A673 (cell line): ENCODE data around the gene DENND1A. TPM values are rescaled to one million over a fixed set of nuclear protein-coding genes. Genes with fewer than 3 reads are reported as not detected.

Experiments used
- BruUV-seq: library from RNA; stranded (reverse); fragments of 400-500 nt; replicated peaks from 2 replicates; lab custom pipeline; 2021; lab: Mats Ljungman, UMichigan
- CTCF ChIA-PET: fragments of 300-600 bp; sonication (Branson Sonifier 250); formaldehyde crosslinking; loops from one replicate; lab custom pipeline; 2022; ENCODE audit warnings: antibody characterized with exemption; lab: Charles Lee
- POLR2A ChIA-PET: fragments of 300-600 bp; sonication (Branson Sonifier 250); formaldehyde crosslinking; loops from one replicate; lab custom pipeline; 2022; ENCODE audit warnings: antibody characterized with exemption; ENCODE audit not compliant: low non-redundant PET; lab: Charles Lee
- DNase-seq: peaks from one replicate; pipeline ENCODE4 v3.0.0-alpha.2; 2015; ENCODE audit warnings: low spot score
- H3K27ac ChIP-seq: fragments of 200-600 bp; sonication (generic); 2 replicates; pipeline ENCODE4 v1.5.1; 2016; ENCODE audit warnings: mixed run types, low read depth, mild to moderate bottlenecking, mixed read lengths, antibody characterized with exemption, low read length; ENCODE audit not compliant: poor library complexity, severe bottlenecking
- H3K27me3 ChIP-seq: fragments of 200-600 bp; sonication (generic); replicated peaks from 2 replicates; pipeline ENCODE4 v1.6.1; 2017; ENCODE audit warnings: mixed run types, low read depth, mild to moderate bottlenecking, mixed read lengths, antibody characterized with exemption, low read length; ENCODE audit not compliant: insufficient read depth, poor library complexity
- H3K36me3 ChIP-seq: fragments of 200-600 bp; sonication (generic); 2 replicates; pipeline ENCODE4 v1.6.1; 2016; ENCODE audit warnings: mixed run types, mild to moderate bottlenecking, mixed read lengths, antibody characterized with exemption, low read length; ENCODE audit not compliant: insufficient read depth, poor library complexity, severe bottlenecking
- H3K4me1 ChIP-seq: fragments of 200-600 bp; sonication (generic); 2 replicates; pipeline ENCODE4 v1.6.1; 2017; ENCODE audit warnings: mixed run types, mild to moderate bottlenecking, mixed read lengths, antibody characterized with exemption, low read length; ENCODE audit not compliant: insufficient read depth, poor library complexity, severe bottlenecking
- H3K4me3 ChIP-seq: fragments of 200-600 bp; sonication (generic); 2 replicates; pipeline ENCODE4 v1.5.1; 2016; ENCODE audit warnings: low read depth, mixed run types, mild to moderate bottlenecking, mixed read lengths, low read length; ENCODE audit not compliant: poor library complexity, severe bottlenecking
- H3K9me3 ChIP-seq: fragments of 200-600 bp; sonication (generic); 2 replicates; pipeline ENCODE4 v1.6.1; 2016; ENCODE audit warnings: mixed run types, low read depth, mild to moderate bottlenecking, mixed read lengths, antibody characterized with exemption, low read length; ENCODE audit not compliant: poor library complexity, severe bottlenecking
- EZH2 ChIP-seq: fragments of 200-600 bp; sonication (generic); IDR thresholded peaks from 2 replicates; pipeline ENCODE4 v1.6.1; 2017; ENCODE audit warnings: borderline replicate concordance, low read depth, mild to moderate bottlenecking, mixed read lengths, antibody characterized with exemption, low read length; ENCODE audit not compliant: poor library complexity, severe bottlenecking
- intact Hi-C: fragments of 100-400 bp; cut with micrococcal nuclease; formaldehyde crosslinking; loops from one replicate; pipeline ENCODE4 v1.10.0; 2022; ENCODE audit not compliant: unreplicated experiment
- total RNA-seq: library from RNA; stranded (reverse); gene quantifications from 2 replicates; pipeline ENCODE4 v1.2.3, GENCODE V29; 2021
- TF ChIP-seq, protein P1 (sequence below): fragments of 300-800, 200-600 bp; sonication (generic); conservative IDR thresholded peaks from 2 replicates; pipeline ENCODE4 v1.5.1; 2017; ENCODE audit warnings: low read depth, mild to moderate bottlenecking, antibody characterized with exemption, low read length, moderate library complexity, mixed read lengths

Gene DENND1A
- total RNA-seq, 1 experiment from 2014 or later, result 12.0 TPM

- Histone ChIP-seq H3K27ac (no peak overlapping the region), H3K4me3 (no peak overlapping the region), H3K36me3 (no peaks in the 10 kb centered on the region), H3K9me3 (no peaks in the 10 kb centered on the region), H3K4me1 (no peaks in the 10 kb centered on the region), H3K27me3 (no peaks in the 10 kb centered on the region)
- intact Hi-C loops, result no loop called here
- no peak for DNase-seq
- CTCF ChIA-PET, result no interaction called here
- no TSS peak for BruUV-seq
- no peak for TF ChIP-seq EZH2
- TF ChIP-seq, protein P1, sequence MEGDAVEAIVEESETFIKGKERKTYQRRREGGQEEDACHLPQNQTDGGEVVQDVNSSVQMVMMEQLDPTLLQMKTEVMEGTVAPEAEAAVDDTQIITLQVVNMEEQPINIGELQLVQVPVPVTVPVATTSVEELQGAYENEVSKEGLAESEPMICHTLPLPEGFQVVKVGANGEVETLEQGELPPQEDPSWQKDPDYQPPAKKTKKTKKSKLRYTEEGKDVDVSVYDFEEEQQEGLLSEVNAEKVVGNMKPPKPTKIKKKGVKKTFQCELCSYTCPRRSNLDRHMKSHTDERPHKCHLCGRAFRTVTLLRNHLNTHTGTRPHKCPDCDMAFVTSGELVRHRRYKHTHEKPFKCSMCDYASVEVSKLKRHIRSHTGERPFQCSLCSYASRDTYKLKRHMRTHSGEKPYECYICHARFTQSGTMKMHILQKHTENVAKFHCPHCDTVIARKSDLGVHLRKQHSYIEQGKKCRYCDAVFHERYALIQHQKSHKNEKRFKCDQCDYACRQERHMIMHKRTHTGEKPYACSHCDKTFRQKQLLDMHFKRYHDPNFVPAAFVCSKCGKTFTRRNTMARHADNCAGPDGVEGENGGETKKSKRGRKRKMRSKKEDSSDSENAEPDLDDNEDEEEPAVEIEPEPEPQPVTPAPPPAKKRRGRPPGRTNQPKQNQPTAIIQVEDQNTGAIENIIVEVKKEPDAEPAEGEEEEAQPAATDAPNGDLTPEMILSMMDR, result no peak
- POLR2A ChIA-PET, result no interaction called here
Measured at GRCh38 chr9:123550012-123550411, 379.9 kb downstream of the DENND1A start.

DNA sequence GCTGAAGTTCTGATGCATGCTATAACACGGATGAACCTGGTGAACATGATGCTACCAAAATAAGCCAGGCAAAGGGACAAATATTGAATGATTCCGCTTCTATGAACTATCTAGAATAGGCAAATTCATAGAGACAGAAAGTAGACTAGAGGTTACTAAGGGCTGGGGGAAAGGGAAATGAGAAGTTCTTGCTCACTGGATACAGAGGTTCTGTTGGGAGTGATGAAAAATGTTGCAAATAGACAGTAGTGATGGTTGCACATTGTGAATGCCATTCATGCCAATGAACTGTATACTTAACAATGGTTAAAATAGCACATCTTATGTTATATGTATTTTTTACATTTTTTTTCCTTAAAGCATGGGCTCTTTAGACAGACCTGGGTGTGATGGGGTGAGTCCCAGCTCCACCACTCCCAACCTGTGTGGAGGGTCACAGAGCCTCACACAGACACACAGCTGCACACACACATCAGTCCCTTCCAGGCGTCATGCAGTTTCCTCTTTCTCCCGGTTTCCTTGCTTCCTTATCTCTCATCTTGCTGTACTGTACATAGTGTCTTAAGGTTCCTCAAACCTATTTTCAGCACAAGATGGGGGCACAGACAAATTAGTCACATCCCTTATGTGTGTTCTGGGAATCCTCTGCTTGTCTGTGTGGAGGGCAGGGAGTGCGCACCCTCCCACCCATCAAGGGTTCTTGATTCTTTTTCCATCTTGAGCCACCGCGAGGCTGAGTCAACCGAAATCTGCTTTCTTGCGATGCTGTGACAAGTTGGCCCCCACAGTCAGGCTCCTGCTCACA is 381.0 kb downstream of the DENND1A start:
- Histone ChIP-seq H3K27me3 (no peaks in the 10 kb centered on the region), H3K36me3 (no peaks in the 10 kb centered on the region), H3K9me3 (no peaks in the 10 kb centered on the region), H3K4me3 (no peak overlapping the region), H3K4me1 (no peaks in the 10 kb centered on the region), H3K27ac (no peak overlapping the region)
- no peak for TF ChIP-seq EZH2
- TF ChIP-seq, protein P1, result no peak
- CTCF ChIA-PET, result no interaction called here
- POLR2A ChIA-PET, result no interaction called here
- intact Hi-C loops, result loop anchor here (10.0 kb wide), 2 partner anchors 466 to 576 kb away; partner anchors contain the start of gene LHX2
- no TSS peak for BruUV-seq
- no peak for DNase-seq

DNA sequence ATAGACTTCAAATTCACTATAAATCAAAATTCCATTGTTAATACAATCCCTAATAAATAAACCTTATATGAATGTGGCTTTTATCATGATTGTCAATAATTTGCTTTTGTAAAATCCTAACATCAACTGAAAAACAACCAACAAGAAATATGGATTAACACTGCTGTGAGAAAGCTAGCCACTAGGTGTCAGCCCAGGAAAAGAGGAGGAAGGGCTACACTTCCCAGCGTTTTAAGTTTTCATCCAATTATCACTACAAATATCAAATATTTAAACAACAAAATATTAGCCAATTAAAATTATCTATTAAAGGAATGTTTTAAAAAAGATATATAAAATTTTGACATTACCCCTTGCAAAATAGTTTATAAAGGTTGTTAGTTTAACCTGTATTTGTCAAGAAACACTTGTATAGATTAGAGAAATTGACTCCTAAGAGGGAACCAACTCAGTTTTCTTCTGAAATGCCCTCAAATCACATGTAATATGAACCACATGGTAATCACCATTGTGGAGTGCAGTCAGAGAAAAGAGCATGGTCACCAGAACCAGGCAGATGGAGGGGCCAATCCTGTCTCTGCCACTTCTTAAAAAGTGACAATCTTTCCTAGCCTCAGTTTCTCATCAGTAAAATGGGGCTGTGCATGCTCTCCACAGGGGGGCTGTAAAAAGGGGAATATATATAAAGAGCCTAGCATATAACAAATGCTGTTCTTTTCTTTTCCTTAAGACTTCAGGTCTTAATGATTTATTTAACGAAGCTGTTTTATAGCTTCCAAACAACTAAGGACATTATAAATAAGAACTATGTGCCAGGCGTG is 385.7 kb downstream of the DENND1A start:
- ChIA-PET POLR2A (no interaction called here), CTCF (interaction anchor here (1.6 kb wide), 1 partner anchor 497 kb away, joined by 8 read pairs; no protein-coding TSS in a partner anchor)
- peak; percentile 53 for DNase-seq
- no peaks in the 10 kb centered on the region for H3K4me1 ChIP-seq
- intact Hi-C loops, result loop anchor here (1.0 to 10.0 kb wide), 4 partner anchors 471 to 776 kb away; partner anchors contain the start of gene LHX2
- BruUV-seq, result no TSS peak
- no peaks in the 10 kb centered on the region for H3K36me3 ChIP-seq
- no peaks in the 10 kb centered on the region for H3K27me3 ChIP-seq
- no peak overlapping the region for H3K27ac ChIP-seq
- TF ChIP-seq, protein P1, result peak; percentile 94
- no peak for TF ChIP-seq EZH2
- H3K4me3 ChIP-seq, result no peak overlapping the region
- H3K9me3 ChIP-seq, result no peaks in the 10 kb centered on the region
